ENCODE measurements around the gene MCTP1. TPM values are rescaled to one million over a fixed set of nuclear protein-coding genes. Genes with fewer than 3 reads are reported as not detected.

Gene MCTP1
- total RNA-seq, 1 experiment from 2014 or later, result 13.3 TPM

- H3K27ac ChIP-seq, result no peak overlapping the region
- no peak for DNase-seq (ENCODE audit: low read depth in 1 of 2, low spot score in 2 of 2)
- no peak overlapping the region for H3K4me3 ChIP-seq
- no peaks in the 10 kb centered on the region for H3K36me3 ChIP-seq
- no peaks in the 10 kb centered on the region for H3K27me3 ChIP-seq (replicated peaks)
- peaks cover 31% of the 10 kb centered on the region for H3K4me1 ChIP-seq (replicated peaks)
- H3K9me3 ChIP-seq (replicated peaks), result no peaks in the 10 kb centered on the region
Observed at GRCh38 chr5:95111141-95111540, 173.8 kb downstream of the MCTP1 start.

- Histone ChIP-seq H3K4me3 (no peak overlapping the region), H3K27me3 (replicated peaks) (no peaks in the 10 kb centered on the region), H3K27ac (no peak overlapping the region), H3K36me3 (no peaks in the 10 kb centered on the region), H3K4me1 (replicated peaks) (peaks cover 31% of the 10 kb centered on the region), H3K9me3 (replicated peaks) (no peaks in the 10 kb centered on the region)
- no peak for DNase-seq (ENCODE audit: low read depth in 1 of 2, low spot score in 2 of 2)
Observed at GRCh38 chr5:95110118-95110517, 174.8 kb downstream of the MCTP1 start.

GRCh38 chr5:95107138-95107537 lies 177.8 kb downstream of the MCTP1 start:
- DNase-seq (ENCODE audit: low read depth in 1 of 2, low spot score in 2 of 2), result no peak
- Histone ChIP-seq H3K4me3 (no peak overlapping the region), H3K9me3 (replicated peaks) (no peaks in the 10 kb centered on the region), H3K36me3 (no peaks in the 10 kb centered on the region), H3K27ac (no peak overlapping the region), H3K27me3 (replicated peaks) (no peaks in the 10 kb centered on the region), H3K4me1 (replicated peaks) (peaks cover 13% of the 10 kb centered on the region; the same call in 1 of the 2 replicates)

GRCh38 chr5:95105638-95106037 lies 179.3 kb downstream of the MCTP1 start:
- DNase-seq (ENCODE audit: low read depth in 1 of 2, low spot score in 2 of 2), result no peak
- H3K27me3 ChIP-seq (replicated peaks), result no peaks in the 10 kb centered on the region
- H3K36me3 ChIP-seq, result no peaks in the 10 kb centered on the region

GRCh38 chr5:95102687-95103086 lies 182.2 kb downstream of the MCTP1 start:
- H3K27ac ChIP-seq, result no peak overlapping the region
- no peaks in the 10 kb centered on the region for H3K27me3 ChIP-seq (replicated peaks)
- H3K4me1 ChIP-seq (replicated peaks), result no peaks in the 10 kb centered on the region
- H3K9me3 ChIP-seq (replicated peaks), result no peaks in the 10 kb centered on the region
- no peak overlapping the region for H3K4me3 ChIP-seq
- no peaks in the 10 kb centered on the region for H3K36me3 ChIP-seq
- no peak for DNase-seq (ENCODE audit: low read depth in 1 of 2, low spot score in 2 of 2)

More at GRCh38 chr5:95105638-95106037, 179.3 kb downstream of the MCTP1 start:
- no peaks in the 10 kb centered on the region for H3K9me3 ChIP-seq (replicated peaks)
- H3K4me3 ChIP-seq, result no peak overlapping the region
- no peaks in the 10 kb centered on the region for H3K4me1 ChIP-seq (replicated peaks)
- H3K27ac ChIP-seq, result no peak overlapping the region

GRCh38 chr5:95102080-95102479 lies 182.8 kb downstream of the MCTP1 start:
- no peaks in the 10 kb centered on the region for H3K36me3 ChIP-seq
- H3K4me1 ChIP-seq (replicated peaks), result no peaks in the 10 kb centered on the region
- H3K27me3 ChIP-seq (replicated peaks), result no peaks in the 10 kb centered on the region
- no peaks in the 10 kb centered on the region for H3K9me3 ChIP-seq (replicated peaks)
- no peak overlapping the region for H3K27ac ChIP-seq
- DNase-seq (ENCODE audit: low read depth in 1 of 2, low spot score in 2 of 2), result no peak
- H3K4me3 ChIP-seq, result no peak overlapping the region

GRCh38 chr5:95100551-95100950 lies 184.3 kb downstream of the MCTP1 start:
- no peak overlapping the region for H3K4me3 ChIP-seq
- H3K9me3 ChIP-seq (replicated peaks), result no peaks in the 10 kb centered on the region
- H3K27ac ChIP-seq, result no peak overlapping the region
- H3K4me1 ChIP-seq (replicated peaks), result no peaks in the 10 kb centered on the region
- H3K36me3 ChIP-seq, result no peaks in the 10 kb centered on the region
- DNase-seq (ENCODE audit: low read depth in 1 of 2, low spot score in 2 of 2), result no peak
- no peaks in the 10 kb centered on the region for H3K27me3 ChIP-seq (replicated peaks)

GRCh38 chr5:95098012-95098411 lies 186.9 kb downstream of the MCTP1 start:
- no peak overlapping the region for H3K27ac ChIP-seq

GRCh38 chr5:95093211-95093610 lies 191.7 kb downstream of the MCTP1 start:
- no peaks in the 10 kb centered on the region; the same call in 1 of the 2 replicates for H3K27me3 ChIP-seq (replicated peaks)
- DNase-seq (ENCODE audit: low read depth in 1 of 2, low spot score in 2 of 2), result no peak
- H3K9me3 ChIP-seq (replicated peaks), result no peaks in the 10 kb centered on the region
- no peaks in the 10 kb centered on the region for H3K4me1 ChIP-seq (replicated peaks)
- no peak overlapping the region for H3K4me3 ChIP-seq
- no peak overlapping the region for H3K27ac ChIP-seq
- H3K36me3 ChIP-seq, result no peaks in the 10 kb centered on the region

More at GRCh38 chr5:95098012-95098411, 186.9 kb downstream of the MCTP1 start:
- Histone ChIP-seq H3K27me3 (replicated peaks) (no peaks in the 10 kb centered on the region), H3K4me1 (replicated peaks) (no peaks in the 10 kb centered on the region), H3K9me3 (replicated peaks) (no peaks in the 10 kb centered on the region), H3K36me3 (no peaks in the 10 kb centered on the region), H3K4me3 (no peak overlapping the region)
- DNase-seq (ENCODE audit: low read depth in 1 of 2, low spot score in 2 of 2), result no peak

GRCh38 chr5:95090774-95091173 lies 194.1 kb downstream of the MCTP1 start:
- no peaks in the 10 kb centered on the region for H3K36me3 ChIP-seq
- DNase-seq (ENCODE audit: low read depth in 1 of 2, low spot score in 2 of 2), result no peak
- H3K9me3 ChIP-seq (replicated peaks), result no peaks in the 10 kb centered on the region
- no peak overlapping the region for H3K4me3 ChIP-seq
- 0 out of 2 replicates have a peak, but pooled peaks cover 2% of the 10 kb centered on the region for H3K4me1 ChIP-seq (replicated peaks)
- H3K27ac ChIP-seq, result no peak overlapping the region
- no peaks in the 10 kb centered on the region; the same call in 1 of the 2 replicates for H3K27me3 ChIP-seq (replicated peaks)

- peaks cover 8% of the 10 kb centered on the region for H3K4me1 ChIP-seq (replicated peaks)
- H3K36me3 ChIP-seq, result no peaks in the 10 kb centered on the region
- H3K27me3 ChIP-seq (replicated peaks), result no peaks in the 10 kb centered on the region; the same call in 1 of the 2 replicates
- H3K9me3 ChIP-seq (replicated peaks), result no peaks in the 10 kb centered on the region
- no peak for DNase-seq (ENCODE audit: low read depth in 1 of 2, low spot score in 2 of 2)
- H3K27ac ChIP-seq, result no peak overlapping the region
- no peak overlapping the region for H3K4me3 ChIP-seq
Observed at GRCh38 chr5:95087816-95088317, 197.0 kb downstream of the MCTP1 start.

GRCh38 chr5:95086927-95087815 lies 197.7 kb downstream of the MCTP1 start:
- Histone ChIP-seq H3K36me3 (no peaks in the 10 kb centered on the region), H3K9me3 (replicated peaks) (no peaks in the 10 kb centered on the region), H3K4me3 (no peak overlapping the region), H3K4me1 (replicated peaks) (peaks cover 14% of the 10 kb centered on the region), H3K27me3 (replicated peaks) (no peaks in the 10 kb centered on the region; the same call in 1 of the 2 replicates), H3K27ac (no peak overlapping the region)
- no peak for DNase-seq (ENCODE audit: low read depth in 1 of 2, low spot score in 2 of 2)

- no peak overlapping the region for H3K4me3 ChIP-seq
- no peak for DNase-seq (ENCODE audit: low read depth in 1 of 2, low spot score in 2 of 2)
- no peaks in the 10 kb centered on the region for H3K36me3 ChIP-seq
- H3K27me3 ChIP-seq (replicated peaks), result no peaks in the 10 kb centered on the region; the same call in 1 of the 2 replicates
- no peak overlapping the region for H3K27ac ChIP-seq
- H3K4me1 ChIP-seq (replicated peaks), result peaks cover 20% of the 10 kb centered on the region
- no peaks in the 10 kb centered on the region for H3K9me3 ChIP-seq (replicated peaks)
Observed at GRCh38 chr5:95084757-95085156, 200.1 kb downstream of the MCTP1 start.

- H3K27ac ChIP-seq, result no peak overlapping the region
- no peak for DNase-seq (ENCODE audit: low read depth in 1 of 2, low spot score in 2 of 2)
- peaks cover 20% of the 10 kb centered on the region for H3K4me1 ChIP-seq (replicated peaks)
- H3K36me3 ChIP-seq, result no peaks in the 10 kb centered on the region
- H3K4me3 ChIP-seq, result no peak overlapping the region
- H3K27me3 ChIP-seq (replicated peaks), result no peaks in the 10 kb centered on the region
- no peaks in the 10 kb centered on the region for H3K9me3 ChIP-seq (replicated peaks)
Observed at GRCh38 chr5:95083606-95084005, 201.3 kb downstream of the MCTP1 start.
